Kasumi-1 (cell line): Measurements from ENCODE around the gene NRF1.
"Not testable (repeated sequence)": the region's sequence is repeated elsewhere in the genome, so short reads cannot be mapped to it uniquely, and the experiment has no call there.

Experiments used
- DNase-seq, 2 experiments: peaks; one replicate each; lab custom pipeline; 2025; lab: John Stamatoyannopoulos, UW

Gene NRF1

GRCh38 chr7:129607471-129608120 lies 3.9 kb upstream of the NRF1 start:
- peak; percentile 48 to 69 for DNase-seq

GRCh38 chr7:129609666-129610065 lies 1.9 kb upstream of the NRF1 start:
- no peak for DNase-seq

- DNase-seq, result no peak
Measured at GRCh38 chr7:129610709-129611245, 743 bp upstream of the NRF1 start.

- peak; percentile 69 to 75 for DNase-seq
Measured at GRCh38 chr7:129612112-129613015, 844 bp downstream of the NRF1 start.

GRCh38 chr7:129613016-129613337 lies 1.5 kb downstream of the NRF1 start:
- no peak for DNase-seq

- peak; percentile 68 to 79 for DNase-seq
Measured at GRCh38 chr7:129615018-129615417, 3.5 kb downstream of the NRF1 start.

GRCh38 chr7:129616530-129616929 lies 5.0 kb downstream of the NRF1 start:
- DNase-seq, result peak; percentile 40 to 44

GRCh38 chr7:129617178-129617577 lies 5.7 kb downstream of the NRF1 start:
- peak; percentile 51 to 60 for DNase-seq

GRCh38 chr7:129617652-129618051 lies 6.1 kb downstream of the NRF1 start:
- peak; percentile 33 to 58 for DNase-seq

- no peak for DNase-seq
Measured at GRCh38 chr7:129626896-129627295, 15.4 kb downstream of the NRF1 start.

- DNase-seq, result no peak
Measured at GRCh38 chr7:129630341-129630740, 18.8 kb downstream of the NRF1 start.

GRCh38 chr7:129634361-129635034 lies 23.0 kb downstream of the NRF1 start:
- DNase-seq, result no peak

GRCh38 chr7:129635300-129636029 lies 23.9 kb downstream of the NRF1 start:
- peak; percentile 91 to 95 for DNase-seq

GRCh38 chr7:129636030-129636550 lies 24.6 kb downstream of the NRF1 start:
- DNase-seq, result not testable (repeated sequence)

GRCh38 chr7:129636641-129637040 lies 25.1 kb downstream of the NRF1 start:
- no peak for DNase-seq

- DNase-seq, result no peak
Measured at GRCh38 chr7:129640400-129640799, 28.9 kb downstream of the NRF1 start.

- DNase-seq, result no peak
Measured at GRCh38 chr7:129642871-129643549, 31.5 kb downstream of the NRF1 start.

- DNase-seq, result no peak
Measured at GRCh38 chr7:129643550-129644170, 32.1 kb downstream of the NRF1 start.

GRCh38 chr7:129644634-129645230 lies 33.2 kb downstream of the NRF1 start:
- DNase-seq, result peak; percentile 53 to 81

GRCh38 chr7:129646369-129647021 lies 35.0 kb downstream of the NRF1 start:
- DNase-seq, result no peak
